SK-MEL-5 (cell line): ENCODE measurements around the gene LENEP. TPM values are rescaled to one million over a fixed set of nuclear protein-coding genes. Genes with fewer than 3 reads are reported as not detected.

Experiments used
- DNase-seq: peaks from one replicate; pipeline ENCODE4 v3.0.0-alpha.2; 2016; ENCODE audit warnings: low read depth, low spot score
- in situ Hi-C: cut with HindIII; loops from 2 replicates; pipeline ENCODE4 v1.10.0; 2016; ENCODE audit warnings: low sequenced_read_pairs, high pct_unique_total_duplicates, low pct_unique_long_range_greater_than_20kb
- total RNA-seq: library from RNA; depleted of rRNA; stranded (reverse); fragments of >200 nt; shearing (Covaris generic); gene quantifications from 2 replicates; pipeline ENCODE4 v1.2.3, GENCODE V29; 2014

LENEP gene
- total RNA-seq, 1 experiment from 2014 or later = 1.2 TPM

DNA sequence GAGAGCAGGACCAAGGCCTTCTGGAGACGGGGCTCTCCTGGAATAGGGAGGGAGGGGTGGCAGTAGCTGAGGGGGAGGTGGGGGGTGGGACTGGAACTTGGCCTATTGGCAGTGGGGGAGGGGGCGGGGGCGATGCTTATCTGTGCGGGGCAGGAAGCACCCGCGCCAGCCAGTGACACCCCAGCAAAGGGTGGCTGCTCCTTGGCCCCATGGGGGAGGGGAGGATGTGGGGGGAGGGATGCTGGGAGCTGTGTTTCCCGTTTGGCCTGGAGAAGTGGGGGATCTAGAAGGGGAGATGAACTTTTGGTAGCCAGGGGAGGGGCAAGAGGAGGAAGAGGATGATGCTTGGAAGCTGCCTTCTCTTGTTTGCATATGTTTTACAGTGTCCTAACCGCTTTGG lies 20.2 kb downstream of the LENEP start:
- DNase-seq = no peak
- in situ Hi-C loops = no loop called here

- in situ Hi-C loops = no loop called here
- DNase-seq = no peak
Observed at GRCh38 chr1:155014709-155015508, 21.5 kb downstream of the LENEP start.

DNA sequence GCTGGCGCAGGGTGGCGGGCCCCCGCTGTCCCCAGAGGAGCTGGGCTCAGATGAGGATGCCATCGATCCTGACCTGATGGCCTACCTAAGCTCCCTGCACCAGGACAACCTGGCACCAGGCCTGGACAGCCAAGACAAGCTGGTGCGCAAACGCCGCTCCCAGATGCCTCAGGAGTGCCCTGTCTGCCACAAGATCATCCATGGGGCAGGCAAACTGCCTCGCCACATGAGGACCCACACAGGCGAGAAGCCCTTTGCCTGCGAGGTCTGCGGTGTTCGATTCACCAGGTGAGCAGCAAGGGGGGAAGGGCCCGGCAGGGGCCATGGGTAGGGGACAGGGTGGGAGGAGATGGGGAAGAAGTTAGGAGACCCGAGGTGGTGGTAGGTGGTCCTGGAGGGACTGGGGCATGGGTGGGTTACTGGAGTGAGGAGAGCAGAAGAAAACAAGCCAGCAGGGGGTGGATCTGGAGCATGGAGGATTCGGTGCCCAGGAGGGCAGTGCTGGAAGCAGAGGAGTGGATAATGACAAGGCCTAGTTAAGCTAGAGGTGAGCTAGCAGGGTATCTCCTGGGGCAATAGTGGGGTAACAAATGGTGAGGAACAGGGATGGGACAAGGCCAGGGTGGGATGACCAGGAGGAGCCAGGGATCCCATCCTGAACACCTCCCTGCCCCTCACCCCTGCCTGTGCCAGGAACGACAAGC lies 22.3 kb downstream of the LENEP start:
- in situ Hi-C loops = no loop called here

DNA sequence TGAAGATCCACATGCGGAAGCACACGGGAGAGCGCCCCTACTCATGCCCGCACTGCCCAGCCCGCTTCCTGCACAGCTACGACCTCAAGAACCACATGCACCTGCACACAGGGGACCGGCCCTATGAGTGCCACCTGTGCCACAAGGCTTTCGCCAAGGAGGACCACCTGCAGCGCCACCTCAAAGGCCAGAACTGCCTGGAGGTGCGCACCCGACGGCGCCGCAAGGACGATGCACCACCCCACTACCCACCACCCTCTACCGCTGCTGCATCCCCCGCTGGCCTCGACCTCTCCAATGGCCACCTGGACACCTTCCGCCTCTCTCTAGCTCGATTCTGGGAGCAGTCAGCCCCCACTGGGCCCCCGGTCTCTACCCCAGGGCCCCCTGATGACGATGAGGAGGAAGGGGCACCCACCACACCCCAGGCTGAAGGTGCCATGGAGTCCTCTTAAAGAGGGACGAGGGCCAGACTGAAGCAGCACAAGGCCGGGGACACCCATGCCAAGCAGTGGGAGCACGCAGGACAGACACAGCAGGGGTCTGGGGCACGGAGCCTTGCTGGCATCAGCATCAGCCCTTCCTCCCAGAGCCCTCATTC lies 22.9 kb downstream of the LENEP start:
- in situ Hi-C loops = no loop called here
- DNase-seq = no peak

More for the DNA sequence above, 22.3 kb downstream of the LENEP start:
- DNase-seq = no peak

- DNase-seq = peak; percentile 91
- in situ Hi-C loops = no loop called here
Observed at GRCh38 chr1:155017041-155017945, 23.9 kb downstream of the LENEP start.

- DNase-seq = no peak
- in situ Hi-C loops = no loop called here
Observed at GRCh38 chr1:155017946-155018316, 24.5 kb downstream of the LENEP start.

DNA sequence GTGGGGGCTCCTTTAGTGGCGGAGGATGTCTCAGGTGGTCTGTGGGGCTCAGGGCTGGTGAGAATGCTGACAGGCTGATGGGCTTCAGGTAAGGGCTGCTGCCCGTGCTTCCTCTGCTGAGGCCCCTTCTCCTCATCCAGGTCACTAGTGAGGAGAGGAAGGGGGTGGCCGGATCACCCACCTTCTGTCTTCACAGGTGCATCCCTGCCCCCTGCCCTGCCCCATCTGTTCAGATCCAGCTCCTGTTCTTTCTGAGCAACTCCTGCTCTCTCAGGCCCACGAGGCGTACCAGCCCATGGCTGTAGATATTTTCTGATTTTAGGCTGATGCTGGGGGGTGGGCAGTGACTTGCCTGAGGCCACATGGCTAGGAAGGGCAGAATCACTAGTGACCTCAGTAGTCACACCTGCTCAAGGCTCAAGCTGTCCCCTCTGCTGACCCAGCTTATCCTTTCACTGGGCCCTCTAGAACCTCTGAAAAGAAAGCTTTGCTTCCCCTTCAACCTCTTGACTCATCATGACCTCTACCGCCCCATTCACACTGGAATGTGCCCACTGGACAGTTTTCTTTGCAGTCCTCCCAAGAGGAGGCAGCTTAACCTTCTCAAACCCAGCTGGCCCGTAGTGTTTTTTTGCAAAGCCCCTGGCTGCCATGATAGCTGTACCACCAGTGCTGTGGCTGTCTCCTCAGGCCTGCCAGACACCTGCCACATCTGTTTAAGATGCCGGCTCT lies 25.4 kb downstream of the LENEP start:
- no peak for DNase-seq
- in situ Hi-C loops = no loop called here

- DNase-seq = no peak
- in situ Hi-C loops = no loop called here
Observed at GRCh38 chr1:155019377-155020245, 26.2 kb downstream of the LENEP start.

- DNase-seq = no peak
- in situ Hi-C loops = no loop called here
Observed at GRCh38 chr1:155022136-155022926, 28.9 kb downstream of the LENEP start.

- in situ Hi-C loops = no loop called here
- no peak for DNase-seq
Observed at GRCh38 chr1:155022927-155023236, 29.5 kb downstream of the LENEP start.

DNA sequence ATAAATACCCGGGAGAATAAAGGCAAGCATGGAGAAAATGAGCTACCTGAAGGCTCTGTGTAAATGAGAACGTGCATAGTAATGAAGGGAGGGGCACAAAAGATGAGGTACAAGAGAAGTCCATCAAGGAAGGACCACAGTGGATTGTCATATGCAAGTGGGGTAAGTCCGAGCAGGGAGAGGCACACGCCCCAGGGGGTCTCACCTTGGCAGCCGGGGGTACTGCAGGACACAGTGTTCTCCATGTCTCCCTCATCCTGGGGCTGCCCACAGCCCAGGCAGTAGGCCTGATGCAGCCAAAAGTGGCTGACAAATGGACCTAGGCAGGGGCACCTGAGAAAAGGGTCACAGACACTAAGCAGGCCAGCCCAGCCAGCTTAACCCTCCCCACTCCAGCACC lies 30.2 kb downstream of the LENEP start:
- no peak for DNase-seq
- in situ Hi-C loops = no loop called here

- in situ Hi-C loops = no loop called here
- no peak for DNase-seq
Observed at GRCh38 chr1:155024315-155024714, 30.9 kb downstream of the LENEP start.

- DNase-seq = no peak
- in situ Hi-C loops = no loop called here
Observed at GRCh38 chr1:155026154-155026553, 32.8 kb downstream of the LENEP start.

DNA sequence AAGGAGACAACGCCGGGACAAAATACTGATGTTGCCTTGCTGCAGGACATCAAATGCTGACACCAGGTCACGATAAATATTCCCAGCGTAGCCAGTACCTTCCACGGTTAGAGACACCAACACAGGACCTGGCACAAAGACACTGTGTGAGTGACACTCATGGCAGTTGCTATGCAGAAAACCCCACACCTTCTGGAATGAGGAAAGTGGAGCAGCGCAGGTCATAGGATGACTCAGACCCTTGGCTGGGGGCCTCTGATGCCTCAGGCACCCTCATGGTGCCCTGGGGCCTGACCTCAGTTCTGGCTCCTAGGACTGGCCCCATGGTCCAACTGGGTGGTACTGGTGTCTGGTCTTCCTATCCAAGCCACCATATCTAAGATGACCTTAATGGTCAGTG lies 33.2 kb downstream of the LENEP start:
- in situ Hi-C loops = no loop called here
- DNase-seq = no peak

- no peak for DNase-seq
- in situ Hi-C loops = no loop called here
Observed at GRCh38 chr1:155029513-155030242, 36.3 kb downstream of the LENEP start.
